ENCODE data around the gene FBXO36.

- TF ChIP-seq CTCF (conservative IDR thresholded peaks at IDR 0.05; ENCODE audit: low read depth in 2 of 2) = no peak
- no peak for TF ChIP-seq EZH2phosphoT487 (IDR thresholded peaks at IDR 0.05; ENCODE audit: unreplicated experiment)
These were observed 20.4 kb downstream of the FBXO36 start for GRCh38 chr2:229942671-229943070.
